ENCODE measurements around the gene TPCN2.

Gene TPCN2

GRCh38 chr11:69051381-69052342 lies 2.9 kb downstream of the TPCN2 start:
- TF ChIP-seq CTCF (IDR thresholded peaks at IDR 0.05; ENCODE audit: low read depth, low read length) = no peak
- DNase-seq (ENCODE audit: extremely low read depth, low read depth) = no peak

GRCh38 chr11:69052343-69053168 lies 3.8 kb downstream of the TPCN2 start:
- DNase-seq (ENCODE audit: extremely low read depth, low read depth) = no peak
- no peak for TF ChIP-seq CTCF (IDR thresholded peaks at IDR 0.05; ENCODE audit: low read depth, low read length)

GRCh38 chr11:69053169-69053477 lies 4.4 kb downstream of the TPCN2 start:
- no peak for DNase-seq (ENCODE audit: extremely low read depth, low read depth)
- TF ChIP-seq CTCF (IDR thresholded peaks at IDR 0.05; ENCODE audit: low read depth, low read length) = no peak

GRCh38 chr11:69053546-69054396 lies 5.0 kb downstream of the TPCN2 start:
- DNase-seq (ENCODE audit: extremely low read depth, low read depth) = no peak
- TF ChIP-seq CTCF (IDR thresholded peaks at IDR 0.05; ENCODE audit: low read depth, low read length) = no peak

GRCh38 chr11:69054397-69055211 lies 5.9 kb downstream of the TPCN2 start:
- DNase-seq (ENCODE audit: extremely low read depth, low read depth) = no peak
- TF ChIP-seq CTCF (IDR thresholded peaks at IDR 0.05; ENCODE audit: low read depth, low read length) = no peak

GRCh38 chr11:69055212-69055586 lies 6.5 kb downstream of the TPCN2 start:
- TF ChIP-seq CTCF (IDR thresholded peaks at IDR 0.05; ENCODE audit: low read depth, low read length) = no peak
- no peak for DNase-seq (ENCODE audit: extremely low read depth, low read depth)

All from AG09319 (cell line).